Left renal cortex interstitium (tissue), 4 donors: ENCODE data around the gene HDAC4. TPM values are rescaled to one million over a fixed set of nuclear protein-coding genes. Genes with fewer than 3 reads are reported as not detected.

Experiments
- DNase-seq, 4 donors: peaks; one replicate each; pipeline ENCODE4 v3.0.0-alpha.2; 2013; ENCODE audit warnings: low read depth in 4 of 4, low spot score in 2 of 4, missing footprints in 1 of 4
- polyA plus RNA-seq, 4 donors: library from polyadenylated mRNA; unstranded; fragments of 120-200 nt; gene quantifications; one replicate each; pipeline ENCODE4 v1.2.1, GENCODE V29; 2013; ENCODE audit not compliant: insufficient read length in 4 of 4

Gene HDAC4
- polyA plus RNA-seq, 4 donors = 10.5 to 21.1 (median 14.3) TPM

DNA sequence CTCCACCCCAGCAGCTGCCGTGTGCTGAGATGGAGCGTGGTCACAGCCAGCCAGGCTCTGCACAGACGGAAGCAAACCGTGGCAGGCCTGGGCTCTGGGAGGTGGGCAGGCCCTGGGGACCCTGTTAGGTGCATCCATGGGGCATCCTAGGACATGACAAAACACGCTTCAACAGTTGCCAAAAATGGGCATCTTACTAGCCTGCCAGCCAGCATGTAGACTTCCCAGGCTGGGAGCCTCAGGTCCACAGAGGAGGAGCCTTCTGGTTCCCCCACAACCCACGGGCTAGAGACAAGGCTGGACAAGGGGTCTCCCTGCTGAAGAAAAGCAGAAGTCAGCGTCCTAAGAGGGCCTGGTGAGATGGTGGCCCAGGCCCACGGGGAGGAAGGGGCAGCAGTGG lies 139.5 kb downstream of the HDAC4 start:
- DNase-seq = no peak

DNA sequence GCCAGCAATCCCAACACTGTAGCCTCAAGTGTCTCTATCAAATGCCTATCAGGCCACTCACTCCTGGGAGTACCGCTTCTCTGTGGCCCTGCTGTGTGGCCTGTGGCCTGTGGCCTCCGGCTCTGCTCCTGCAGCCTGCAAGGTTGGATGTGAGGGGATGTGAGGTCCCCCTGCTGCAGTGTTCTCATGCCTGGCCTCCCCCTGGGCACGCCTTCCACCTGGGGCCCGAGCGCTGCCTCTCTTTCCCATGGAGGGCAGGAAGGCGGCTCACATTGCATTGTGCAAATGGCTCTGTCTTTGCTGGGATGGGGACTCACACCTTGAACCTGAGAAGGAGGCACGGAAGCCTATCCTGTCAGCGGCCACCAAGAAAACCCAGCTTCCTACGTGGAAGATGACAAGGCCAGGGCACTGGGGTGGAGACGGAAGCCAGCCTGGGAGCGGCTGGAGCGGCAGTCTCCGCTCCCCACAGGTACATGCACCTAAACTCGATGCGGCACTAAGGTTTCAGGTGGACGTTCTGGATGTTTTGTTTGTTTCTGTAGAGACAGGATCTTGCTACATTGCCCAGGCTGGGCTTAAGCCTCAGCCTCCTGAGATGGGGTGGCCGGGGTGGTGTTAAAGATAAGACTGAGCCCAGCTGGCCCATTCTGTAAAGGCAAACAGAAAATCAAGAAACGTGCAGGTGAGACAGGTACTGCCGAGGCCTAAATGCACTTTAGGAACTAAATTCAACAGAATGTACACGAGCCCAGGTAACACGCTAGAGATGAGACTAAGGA lies 140.1 kb downstream of the HDAC4 start:
- DNase-seq = no peak

GRCh38 chr2:239259603-239260298 lies 141.1 kb downstream of the HDAC4 start:
- no peak for DNase-seq

DNA sequence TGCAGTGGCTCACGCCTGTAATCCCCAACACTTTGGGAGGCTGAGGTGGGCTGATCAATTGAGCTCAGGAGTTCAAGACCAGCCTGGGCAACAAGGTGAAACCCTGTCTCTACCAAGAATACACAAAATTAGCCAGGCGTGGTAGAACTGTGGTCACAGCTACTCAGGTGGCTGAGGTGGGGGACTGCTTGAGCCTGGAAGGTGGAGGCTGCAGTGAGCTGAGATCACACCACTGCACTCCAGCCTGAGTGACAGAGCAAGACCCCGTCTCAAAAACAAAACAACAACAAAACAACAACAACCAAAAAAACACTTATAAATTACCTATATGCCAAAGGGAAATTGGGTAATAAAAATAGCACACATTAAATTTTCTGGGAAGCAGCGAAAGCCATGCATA lies 141.6 kb downstream of the HDAC4 start:
- no peak for DNase-seq

GRCh38 chr2:239258248-239258647 lies 142.6 kb downstream of the HDAC4 start:
- DNase-seq = no peak

- DNase-seq = no peak
Observed at GRCh38 chr2:239257511-239257937, 143.3 kb downstream of the HDAC4 start.

- no peak for DNase-seq
Observed at GRCh38 chr2:239256350-239256743, 144.5 kb downstream of the HDAC4 start.

GRCh38 chr2:239255628-239256349 lies 145.0 kb downstream of the HDAC4 start:
- DNase-seq = no peak

- no peak for DNase-seq
Observed at GRCh38 chr2:239255218-239255617, 145.6 kb downstream of the HDAC4 start.

DNA sequence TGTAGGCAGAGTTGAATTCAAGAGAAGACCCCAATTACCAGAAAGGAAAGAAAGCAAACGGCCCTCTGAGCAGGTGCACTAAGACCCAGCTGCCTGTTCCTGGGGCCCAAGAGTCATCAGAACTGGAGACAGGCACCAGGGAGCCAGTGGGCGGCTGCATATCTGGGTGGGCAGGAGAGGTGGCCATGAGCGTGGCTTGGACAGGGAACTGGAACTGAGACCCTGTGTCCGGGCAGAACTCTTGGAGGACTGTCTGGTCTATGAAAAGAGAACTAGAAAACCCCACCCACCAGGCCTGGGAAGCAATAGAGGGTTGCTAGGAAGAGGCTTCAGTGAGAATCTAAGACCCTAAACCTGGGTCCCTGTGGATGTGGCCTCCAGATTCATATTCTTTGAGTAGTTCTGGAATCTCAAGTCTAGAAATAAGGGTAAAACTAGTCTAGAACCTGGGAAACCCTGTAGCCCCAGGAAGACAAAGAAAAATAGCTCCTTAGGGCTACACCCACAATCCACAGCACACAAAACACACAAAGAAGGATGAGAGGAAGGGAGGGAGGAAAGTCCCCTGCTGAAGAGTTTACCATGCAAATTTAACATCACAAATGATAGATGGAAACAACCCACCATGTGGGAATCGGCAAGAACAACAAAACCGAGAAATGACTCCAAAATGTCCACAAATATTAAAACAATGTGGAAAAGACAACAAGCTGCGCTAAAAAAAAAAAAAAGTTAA lies 147.0 kb downstream of the HDAC4 start:
- DNase-seq = no peak

GRCh38 chr2:239253264-239253663 lies 147.6 kb downstream of the HDAC4 start:
- DNase-seq = no peak

- DNase-seq = no peak
Observed at GRCh38 chr2:239252801-239253200, 148.0 kb downstream of the HDAC4 start.

GRCh38 chr2:239252393-239252792 lies 148.4 kb downstream of the HDAC4 start:
- no peak for DNase-seq

- DNase-seq = no peak
Observed at GRCh38 chr2:239251971-239252370, 148.8 kb downstream of the HDAC4 start.

DNA sequence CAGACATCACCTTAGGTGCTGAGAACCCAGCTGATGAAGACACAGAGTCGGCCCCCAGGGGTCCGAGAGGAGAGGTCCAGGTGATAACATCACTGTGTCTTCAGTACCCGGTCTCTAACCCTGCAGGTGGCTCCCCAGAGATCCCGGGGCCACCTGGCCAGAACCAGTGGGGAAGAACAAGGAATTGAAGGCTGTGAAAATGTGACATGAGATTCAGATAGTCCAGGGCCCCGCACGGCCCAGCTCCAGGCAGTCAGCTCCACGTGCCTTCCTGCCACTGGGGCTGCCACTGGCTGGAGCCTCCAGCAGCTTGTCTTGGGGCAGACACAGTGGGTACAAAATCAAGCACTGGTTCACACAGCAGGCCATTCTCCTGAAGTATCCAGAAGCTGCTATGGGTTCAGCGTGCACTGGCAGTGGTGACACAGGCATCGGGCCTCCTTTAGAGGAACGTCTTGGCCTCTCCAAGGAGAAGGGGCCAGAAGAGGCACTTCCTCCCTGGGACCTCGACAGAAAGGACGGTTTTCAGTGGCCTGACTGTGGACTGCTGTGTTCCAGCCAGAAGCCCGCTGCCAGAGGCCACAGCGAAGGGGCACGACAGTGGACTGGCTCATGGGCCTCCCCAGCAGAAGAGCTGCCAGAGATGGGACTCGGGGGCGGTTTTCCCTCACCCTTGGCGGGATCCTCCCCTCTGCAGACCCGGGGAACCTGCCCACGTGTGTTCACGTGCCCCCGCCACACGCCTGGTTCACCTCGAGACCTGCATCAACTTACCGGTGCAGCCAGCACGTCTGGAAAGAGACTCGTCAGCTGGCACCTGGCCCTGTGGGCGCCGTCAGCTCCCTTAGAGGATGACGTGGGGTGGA lies 150.4 kb downstream of the HDAC4 start:
- DNase-seq = no peak

DNA sequence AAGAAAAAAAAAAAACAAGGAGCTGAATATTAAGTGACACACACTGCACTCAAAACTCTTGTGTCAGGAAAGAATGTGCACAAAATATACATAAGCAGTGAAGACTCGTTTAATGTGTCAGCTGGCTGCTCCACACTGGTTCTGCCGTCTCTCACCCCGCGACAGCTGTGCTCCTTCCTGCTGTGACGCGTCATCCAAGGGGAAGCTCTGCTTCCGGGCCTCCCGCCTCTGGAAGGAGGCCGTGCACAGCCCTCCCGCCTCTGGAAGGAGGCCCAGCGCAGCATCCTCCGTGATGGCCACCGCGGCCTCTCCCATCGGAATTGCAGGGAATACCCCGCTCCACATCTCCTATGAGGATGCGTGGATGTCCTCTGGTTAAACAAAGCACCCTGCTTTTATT lies 151.0 kb downstream of the HDAC4 start:
- DNase-seq = peak in 2 of 4 donors; percentile 78 to 79

- DNase-seq = no peak
Observed at GRCh38 chr2:239249048-239249447, 151.8 kb downstream of the HDAC4 start.

GRCh38 chr2:239247401-239248245 lies 153.2 kb downstream of the HDAC4 start:
- DNase-seq = no peak

DNA sequence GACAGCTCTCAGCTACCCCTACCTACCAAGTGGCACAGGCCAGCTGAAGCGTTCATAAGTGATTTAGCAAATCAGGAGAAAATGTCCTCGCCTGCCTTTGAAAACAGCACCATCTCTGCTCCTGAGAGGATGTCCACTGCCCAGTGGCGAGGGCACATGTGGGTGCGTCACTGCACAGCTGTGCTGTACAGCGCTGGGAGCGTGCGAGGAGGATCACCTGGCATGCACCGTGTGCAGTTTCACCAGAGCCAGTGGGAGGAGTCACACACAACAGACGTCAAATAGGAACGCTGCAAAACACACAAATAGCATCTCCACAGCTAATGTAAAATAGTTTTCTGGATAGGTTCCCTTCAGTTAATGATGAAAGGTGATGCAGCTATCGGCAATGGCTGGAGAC lies 154.1 kb downstream of the HDAC4 start:
- DNase-seq = no peak
